SK-N-SH (cell line): ENCODE results near the gene CCDC169. TPM values are rescaled to one million over a fixed set of nuclear protein-coding genes. Genes with fewer than 3 reads are reported as not detected.

Source experiments
- CTCF ChIA-PET: fragments of 300-600, 350-600 bp; formaldehyde crosslinking; extraction: SDS; loops from one replicate; lab custom pipeline; 2021; lab: Yijun Ruan, JAX
- POLR2A ChIA-PET: fragments of 350-600 bp; sonication (Branson Sonifier 250); formaldehyde crosslinking; extraction: SDS; loops from one replicate; lab custom pipeline; 2020; ENCODE audit warnings: antibody characterized with exemption, inconsistent platforms; lab: Yijun Ruan, JAX
- DNase-seq: peaks from one replicate; pipeline ENCODE4 v3.0.0; 2012
- H2AFZ ChIP-seq: fragments of 200-600 bp; sonication (generic); 2 replicates; pipeline ENCODE4 v1.8.1; 2016; ENCODE audit warnings: antibody characterized with exemption, mild to moderate bottlenecking, low read depth
- H3F3A ChIP-seq: fragments of 200-600 bp; sonication (generic); replicated peaks from 2 replicates; pipeline ENCODE3; 2016; ENCODE audit warnings: antibody characterized with exemption, mild to moderate bottlenecking; ENCODE audit not compliant: insufficient read depth
- H3K27ac ChIP-seq, 2 experiments: fragments of 200-500 bp in 1 of 2; fragments of 200-600 bp in 1 of 2; sonication (Bioruptor generic) in 1 of 2; sonication (generic), shearing (Covaris generic) in 1 of 2; 2 replicates each; pipeline versions ENCODE4 v1.5.1 to v1.6.1; 2014 to 2016; ENCODE audit warnings: low read depth in 2 of 2, inconsistent platforms in 1 of 2, low read length in 1 of 2, mild to moderate bottlenecking in 1 of 2, mixed read lengths in 1 of 2
- H3K27me3 ChIP-seq: fragments of 200-600 bp; sonication (generic), shearing (Covaris generic); 2 replicates; pipeline ENCODE4 v1.6.1; 2016; ENCODE audit warnings: mixed run types; ENCODE audit not compliant: insufficient read depth
- H3K36me3 ChIP-seq, 2 experiments: fragments of 200-500 bp in 1 of 2; fragments of 200-600 bp in 1 of 2; sonication (Bioruptor generic) in 1 of 2; sonication (generic) in 1 of 2; replicated peaks in 1 of 2; 2 replicates each; pipeline versions ENCODE3 to v1.5.1; 2014 to 2016; ENCODE audit warnings: low read length in 1 of 2, mild to moderate bottlenecking in 1 of 2; ENCODE audit not compliant: insufficient read depth in 2 of 2, control insufficient read depth in 1 of 2
- H3K4me1 ChIP-seq, 2 experiments: fragments of 200-500 bp in 1 of 2; fragments of 200-600 bp in 1 of 2; sonication (Bioruptor generic) in 1 of 2; sonication (generic), shearing (Covaris generic) in 1 of 2; 2 replicates each; pipeline versions ENCODE4 v1.5.1 to v1.6.1; 2014 to 2016; ENCODE audit warnings: low read depth in 1 of 2, low read length in 1 of 2, mixed run types in 1 of 2; ENCODE audit not compliant: insufficient read depth in 2 of 2, control insufficient read depth in 1 of 2
- H3K4me2 ChIP-seq: fragments of 200-600 bp; sonication (generic), shearing (Covaris generic); 2 replicates; pipeline ENCODE4 v1.6.1; 2017; ENCODE audit warnings: mixed run types
- H3K4me3 ChIP-seq, 2 experiments: fragments of 200-500 bp in 1 of 2; fragments of 200-600 bp in 1 of 2; sonication (Bioruptor generic) in 1 of 2; sonication (generic), shearing (Covaris generic) in 1 of 2; 2 replicates each; pipeline versions ENCODE4 v1.5.1 to v1.8.1; 2014 to 2016; ENCODE audit warnings: low read depth in 2 of 2, inconsistent platforms in 1 of 2, low read length in 1 of 2, mild to moderate bottlenecking in 1 of 2, mixed read lengths in 1 of 2, moderate library complexity in 1 of 2
- H3K79me2 ChIP-seq: fragments of 200-600 bp; sonication (generic); 2 replicates; pipeline ENCODE4 v1.8.1; 2017; ENCODE audit warnings: mild to moderate bottlenecking; ENCODE audit not compliant: insufficient read depth
- H3K9ac ChIP-seq: fragments of 200-600 bp; sonication (generic); 2 replicates; pipeline ENCODE4 v1.6.1; 2017; ENCODE audit warnings: mixed run types
- H3K9me2 ChIP-seq: fragments of 200-600 bp; sonication (generic); 2 replicates; pipeline ENCODE4 v1.6.1; 2017; ENCODE audit warnings: mixed run types
- H3K9me3 ChIP-seq: fragments of 200-600 bp; sonication (generic); 2 replicates; pipeline ENCODE4 v1.6.1; 2017; ENCODE audit warnings: mixed run types, mild to moderate bottlenecking, moderate library complexity
- H4K20me1 ChIP-seq: fragments of 200-600 bp; sonication (generic); 2 replicates; pipeline ENCODE4 v1.6.1; 2017; ENCODE audit warnings: mild to moderate bottlenecking, mixed run types; ENCODE audit not compliant: insufficient read depth
- EP300 ChIP-seq, 2 experiments: IDR thresholded peaks; 2 replicates each; pipeline versions ENCODE4 v1.4.0 to v1.6.1; 2012; ENCODE audit warnings: borderline replicate concordance in 1 of 2, low read depth in 1 of 2, low read length in 1 of 2
- EZH2phosphoT487 ChIP-seq: fragments of 200-600 bp; sonication (generic); IDR thresholded peaks from 2 replicates; pipeline ENCODE4 v1.6.1; 2017; ENCODE audit warnings: low read depth, mixed run types, mild to moderate bottlenecking, antibody characterized with exemption, moderate library complexity, borderline replicate concordance
- FOXM1 ChIP-seq: IDR thresholded peaks from 2 replicates; pipeline ENCODE4 v1.4.0; 2012; ENCODE audit warnings: low read depth, mild to moderate bottlenecking
- MAX ChIP-seq: IDR thresholded peaks from 2 replicates; pipeline ENCODE4 v1.4.0; 2012; ENCODE audit warnings: low read depth
- NRF1 ChIP-seq: IDR thresholded peaks from 2 replicates; pipeline ENCODE4 v1.6.1; 2012; ENCODE audit warnings: low read depth, mild to moderate bottlenecking, low read length
- REST ChIP-seq: IDR thresholded peaks from 2 replicates; pipeline ENCODE4 v1.6.1; 2012; ENCODE audit warnings: mild to moderate bottlenecking, low read depth, low read length, moderate library complexity
- USF2 ChIP-seq: fragments of 150-350 bp; IDR thresholded peaks from 2 replicates; pipeline ENCODE4 v1.6.1; 2017; ENCODE audit warnings: antibody characterized with exemption, low read length, low read depth, borderline replicate concordance
- WGBS: methylation state at CpG from one replicate; pipeline ENCODE4 v1.1.6; 2017; ENCODE audit warnings: low lambda C conversion rate; 5-methylcytosine and 5-hydroxymethylcytosine counted together
- polyA plus RNA-seq, 3 experiments: library from polyadenylated mRNA; depleted of rRNA; stranded (reverse); fragments of >200 nt; gene quantifications; 2 replicates each; pipeline ENCODE4 v1.2.3, GENCODE V29; 2012
- TF ChIP-seq, protein P1 (sequence below): fragments of 200-600 bp; sonication (generic); IDR thresholded peaks from 2 replicates; pipeline ENCODE4 v1.6.1; 2017; ENCODE audit warnings: antibody characterized with exemption, mild to moderate bottlenecking, moderate library complexity
- TF ChIP-seq, protein P2 (sequence below): IDR thresholded peaks from 2 replicates; pipeline ENCODE4; 2012

Gene CCDC169
- polyA plus RNA-seq, 1 of the 3 experiments (the other 2 are of a cell fraction) = 1.8 TPM

DNA sequence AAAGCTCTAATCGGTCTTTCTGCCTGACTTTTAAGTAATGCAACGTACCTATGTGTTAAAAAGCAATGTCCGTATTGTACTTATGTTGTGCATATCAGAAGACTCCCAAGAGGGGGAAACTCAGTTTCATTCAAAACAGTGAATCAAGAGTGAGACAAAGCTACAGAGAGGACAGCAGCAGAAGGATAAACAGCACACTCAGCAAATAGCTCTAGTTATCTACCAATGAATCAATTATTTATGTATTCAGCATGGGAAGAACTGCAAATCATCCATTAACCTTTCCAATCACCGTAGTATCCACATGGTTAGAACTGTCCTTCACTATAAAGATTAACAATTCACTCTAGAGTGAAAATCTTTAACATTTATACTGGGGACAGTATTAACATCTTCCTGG, 46.6 kb downstream of the CCDC169 start:
- WGBS = 81% methylated on average over 4 of the region's 4 CpGs
- H4K20me1 ChIP-seq = no peaks in the 10 kb centered on the region
- H3F3A ChIP-seq = no peaks in the 10 kb centered on the region
- H3K36me3 ChIP-seq = no peaks in the 10 kb centered on the region
- ChIA-PET POLR2A (no interaction called here), CTCF (interaction anchor here (1.0 to 4.4 kb wide), 6 partner anchors 15 to 272 kb away, joined by 3 to 16 read pairs (median 6); no protein-coding TSS in a partner anchor)
- H2AFZ ChIP-seq = no peak overlapping the region
- H3K9me3 ChIP-seq = no peaks in the 10 kb centered on the region
- H3K4me1 ChIP-seq = no peaks in the 10 kb centered on the region
- TF ChIP-seq, protein P1, sequence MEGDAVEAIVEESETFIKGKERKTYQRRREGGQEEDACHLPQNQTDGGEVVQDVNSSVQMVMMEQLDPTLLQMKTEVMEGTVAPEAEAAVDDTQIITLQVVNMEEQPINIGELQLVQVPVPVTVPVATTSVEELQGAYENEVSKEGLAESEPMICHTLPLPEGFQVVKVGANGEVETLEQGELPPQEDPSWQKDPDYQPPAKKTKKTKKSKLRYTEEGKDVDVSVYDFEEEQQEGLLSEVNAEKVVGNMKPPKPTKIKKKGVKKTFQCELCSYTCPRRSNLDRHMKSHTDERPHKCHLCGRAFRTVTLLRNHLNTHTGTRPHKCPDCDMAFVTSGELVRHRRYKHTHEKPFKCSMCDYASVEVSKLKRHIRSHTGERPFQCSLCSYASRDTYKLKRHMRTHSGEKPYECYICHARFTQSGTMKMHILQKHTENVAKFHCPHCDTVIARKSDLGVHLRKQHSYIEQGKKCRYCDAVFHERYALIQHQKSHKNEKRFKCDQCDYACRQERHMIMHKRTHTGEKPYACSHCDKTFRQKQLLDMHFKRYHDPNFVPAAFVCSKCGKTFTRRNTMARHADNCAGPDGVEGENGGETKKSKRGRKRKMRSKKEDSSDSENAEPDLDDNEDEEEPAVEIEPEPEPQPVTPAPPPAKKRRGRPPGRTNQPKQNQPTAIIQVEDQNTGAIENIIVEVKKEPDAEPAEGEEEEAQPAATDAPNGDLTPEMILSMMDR = no peak
- TF ChIP-seq, protein P2, sequence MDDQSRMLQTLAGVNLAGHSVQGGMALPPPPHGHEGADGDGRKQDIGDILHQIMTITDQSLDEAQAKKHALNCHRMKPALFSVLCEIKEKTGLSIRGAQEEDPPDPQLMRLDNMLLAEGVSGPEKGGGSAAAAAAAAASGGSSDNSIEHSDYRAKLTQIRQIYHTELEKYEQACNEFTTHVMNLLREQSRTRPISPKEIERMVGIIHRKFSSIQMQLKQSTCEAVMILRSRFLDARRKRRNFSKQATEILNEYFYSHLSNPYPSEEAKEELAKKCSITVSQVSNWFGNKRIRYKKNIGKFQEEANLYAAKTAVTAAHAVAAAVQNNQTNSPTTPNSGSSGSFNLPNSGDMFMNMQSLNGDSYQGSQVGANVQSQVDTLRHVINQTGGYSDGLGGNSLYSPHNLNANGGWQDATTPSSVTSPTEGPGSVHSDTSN = no peak
- TF ChIP-seq EZH2phosphoT487 = no peak
- no peak for TF ChIP-seq USF2
- no peak for TF ChIP-seq NRF1
- no peak for TF ChIP-seq MAX
- TF ChIP-seq REST = no peak
- TF ChIP-seq FOXM1 = no peak
- no peak for TF ChIP-seq EP300 (IDR thresholded peaks at IDR 0.05; ENCODE audit: borderline replicate concordance in 1 of 2, low read depth in 1 of 2, low read length in 1 of 2)
- no peak overlapping the region for H3K4me3 ChIP-seq
- no peak overlapping the region for H3K9ac ChIP-seq
- no peaks in the 10 kb centered on the region for H3K27me3 ChIP-seq
- DNase-seq = no peak
- H3K27ac ChIP-seq = no peak overlapping the region
- H3K4me2 ChIP-seq = no peak overlapping the region
- no peaks in the 10 kb centered on the region for H3K79me2 ChIP-seq
- no peaks in the 10 kb centered on the region for H3K9me2 ChIP-seq
